ENCODE data around the gene DYNC1I1. TPM values are rescaled to one million over a fixed set of nuclear protein-coding genes. Genes with fewer than 3 reads are reported as not detected.

Gene DYNC1I1
- total RNA-seq, 3 donors from 2014 or later (not counting 1 experiment from before 2014, with no cell fraction given) = not detected

DNA sequence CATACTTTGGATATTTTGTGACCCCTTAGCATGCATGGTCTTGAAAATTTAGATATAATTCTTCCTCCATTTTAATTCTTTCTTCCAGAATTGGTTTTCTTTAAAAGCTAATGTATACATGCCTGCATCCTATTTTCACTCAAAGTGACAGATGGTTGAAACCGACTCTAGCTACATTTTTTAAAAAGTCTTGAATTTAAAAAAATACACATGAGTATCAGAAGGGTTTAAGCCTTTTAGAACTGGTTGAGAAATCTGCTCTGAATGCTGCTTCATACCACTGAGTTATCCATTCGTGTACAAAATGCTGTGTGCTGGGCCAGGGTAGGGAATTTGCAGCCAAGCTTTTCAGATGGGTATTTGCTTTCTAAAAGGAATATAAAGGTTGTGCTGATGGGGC is 16.5 kb downstream of the DYNC1I1 start:
- DNase-seq = no peak
- Histone ChIP-seq H3K27me3 (ENCODE audit: control insufficient read depth, insufficient read depth, low read length) (no peaks in the 10 kb centered on the region), H3K9me3 (ENCODE audit: control insufficient read depth, insufficient read depth, low read length) (no peaks in the 10 kb centered on the region), H3K4me3 (ENCODE audit: low read length) (no peak overlapping the region), H3K36me3 (ENCODE audit: control insufficient read depth, insufficient read depth, low read length) (no peaks in the 10 kb centered on the region), H3K4me1 (ENCODE audit: control insufficient read depth, insufficient read depth, low read length) (no peaks in the 10 kb centered on the region), H3K27ac (ENCODE audit: low read length) (no peak overlapping the region)
- intact Hi-C loops (cut with micrococcal nuclease) = no loop called here
- 71% methylated on average over 2 of the region's 2 CpGs for WGBS (ENCODE audit: insufficient coverage)
- Mint-ChIP-seq H3K36me3 (no peaks in the 10 kb centered on the region), H3K27me3 (ENCODE audit: low read depth in 2 of 2) (peaks cover 18 to 19% of the 10 kb centered on the region in 2 donors), H3K9me3 (peaks cover 0 to 4% of the 10 kb centered on the region in 2 donors), H3K4me1 (no peaks in the 10 kb centered on the region), H3K4me3 (no peak overlapping the region), H3K27ac (no peak overlapping the region)
- ATAC-seq = no peak
- TF ChIP-seq, protein P1, sequence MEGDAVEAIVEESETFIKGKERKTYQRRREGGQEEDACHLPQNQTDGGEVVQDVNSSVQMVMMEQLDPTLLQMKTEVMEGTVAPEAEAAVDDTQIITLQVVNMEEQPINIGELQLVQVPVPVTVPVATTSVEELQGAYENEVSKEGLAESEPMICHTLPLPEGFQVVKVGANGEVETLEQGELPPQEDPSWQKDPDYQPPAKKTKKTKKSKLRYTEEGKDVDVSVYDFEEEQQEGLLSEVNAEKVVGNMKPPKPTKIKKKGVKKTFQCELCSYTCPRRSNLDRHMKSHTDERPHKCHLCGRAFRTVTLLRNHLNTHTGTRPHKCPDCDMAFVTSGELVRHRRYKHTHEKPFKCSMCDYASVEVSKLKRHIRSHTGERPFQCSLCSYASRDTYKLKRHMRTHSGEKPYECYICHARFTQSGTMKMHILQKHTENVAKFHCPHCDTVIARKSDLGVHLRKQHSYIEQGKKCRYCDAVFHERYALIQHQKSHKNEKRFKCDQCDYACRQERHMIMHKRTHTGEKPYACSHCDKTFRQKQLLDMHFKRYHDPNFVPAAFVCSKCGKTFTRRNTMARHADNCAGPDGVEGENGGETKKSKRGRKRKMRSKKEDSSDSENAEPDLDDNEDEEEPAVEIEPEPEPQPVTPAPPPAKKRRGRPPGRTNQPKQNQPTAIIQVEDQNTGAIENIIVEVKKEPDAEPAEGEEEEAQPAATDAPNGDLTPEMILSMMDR (IDR thresholded peaks at IDR 0.05) = no peak

DNA sequence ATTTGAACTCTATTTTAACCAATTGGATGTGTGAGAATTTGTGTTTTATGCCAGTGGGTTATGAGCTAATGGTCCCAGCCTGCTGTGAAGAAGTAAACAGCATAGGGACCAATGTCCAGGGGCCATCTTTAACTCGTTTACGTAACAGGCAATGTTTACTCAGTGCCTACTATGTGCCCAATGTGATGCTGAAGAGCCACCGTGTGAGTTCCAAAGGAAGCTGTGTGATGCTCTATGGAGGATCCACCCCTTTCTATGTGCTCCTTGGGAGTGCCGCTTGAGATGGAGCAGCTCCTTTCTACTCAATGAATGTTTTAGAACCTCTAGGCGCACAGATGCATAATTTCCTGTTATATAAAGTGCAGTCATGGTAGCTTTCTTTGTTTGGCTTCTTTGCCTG is 21.3 kb downstream of the DYNC1I1 start:
- ATAC-seq = no peak
- Histone ChIP-seq H3K4me3 (ENCODE audit: low read length) (no peak overlapping the region), H3K4me1 (ENCODE audit: control insufficient read depth, insufficient read depth, low read length) (no peaks in the 10 kb centered on the region), H3K27ac (ENCODE audit: low read length) (no peak overlapping the region), H3K9me3 (ENCODE audit: control insufficient read depth, insufficient read depth, low read length) (no peaks in the 10 kb centered on the region), H3K36me3 (ENCODE audit: control insufficient read depth, insufficient read depth, low read length) (no peaks in the 10 kb centered on the region), H3K27me3 (ENCODE audit: control insufficient read depth, insufficient read depth, low read length) (no peaks in the 10 kb centered on the region)
- peaks cover 0 to 8% of the 10 kb centered on the region in 2 donors for H3K27me3 Mint-ChIP-seq (ENCODE audit: low read depth in 2 of 2)
- H3K27ac Mint-ChIP-seq = no peak overlapping the region
- H3K4me3 Mint-ChIP-seq = no peak overlapping the region
- H3K9me3 Mint-ChIP-seq = peaks cover 0 to 2% of the 10 kb centered on the region in 2 donors
- no peak for DNase-seq
- WGBS (ENCODE audit: insufficient coverage) = 89% methylated on average over 5 of the region's 5 CpGs
- TF ChIP-seq, protein P1 (IDR thresholded peaks at IDR 0.05) = no peak
- intact Hi-C loops (cut with micrococcal nuclease) = no loop called here
- no peaks in the 10 kb centered on the region for H3K4me1 Mint-ChIP-seq
- no peaks in the 10 kb centered on the region for H3K36me3 Mint-ChIP-seq

DNA sequence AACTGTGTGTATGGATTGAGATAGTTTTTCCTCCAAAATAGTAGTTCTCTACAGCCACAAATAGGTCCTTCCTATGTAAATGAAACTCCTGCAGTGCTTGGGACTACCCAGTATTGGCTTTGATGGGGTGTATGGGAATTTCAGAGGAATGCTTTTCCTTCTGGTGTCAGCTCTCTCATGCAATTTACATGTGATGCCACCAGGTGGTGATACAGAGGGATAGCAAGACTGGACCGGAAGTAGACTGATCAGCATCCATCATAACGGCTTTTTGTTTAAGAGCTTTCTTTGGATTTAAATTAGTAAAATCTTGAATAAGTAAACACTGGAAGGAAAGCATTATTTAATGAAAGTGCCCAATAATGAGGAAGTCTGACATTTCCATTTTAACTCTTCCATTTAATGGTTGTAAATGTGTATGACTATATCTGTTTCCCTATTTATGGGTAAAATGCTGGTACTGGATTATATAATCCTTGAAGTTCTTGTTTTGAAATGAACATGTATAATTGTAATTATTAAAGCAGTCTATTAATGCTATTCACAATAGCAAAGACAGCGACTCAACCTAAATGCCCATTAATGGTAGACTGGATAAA is 22.7 kb downstream of the DYNC1I1 start:
- H3K27ac Mint-ChIP-seq = no peak overlapping the region
- H3K4me1 Mint-ChIP-seq = no peaks in the 10 kb centered on the region
- H3K4me3 Mint-ChIP-seq = no peak overlapping the region
- intact Hi-C loops (cut with micrococcal nuclease) = no loop called here
- Histone ChIP-seq H3K36me3 (ENCODE audit: control insufficient read depth, insufficient read depth, low read length) (no peaks in the 10 kb centered on the region), H3K27ac (ENCODE audit: low read length) (no peak overlapping the region), H3K4me3 (ENCODE audit: low read length) (no peak overlapping the region), H3K4me1 (ENCODE audit: control insufficient read depth, insufficient read depth, low read length) (no peaks in the 10 kb centered on the region), H3K27me3 (ENCODE audit: control insufficient read depth, insufficient read depth, low read length) (no peaks in the 10 kb centered on the region), H3K9me3 (ENCODE audit: control insufficient read depth, insufficient read depth, low read length) (no peaks in the 10 kb centered on the region)
- WGBS (ENCODE audit: insufficient coverage) = 84% methylated on average over 3 of the region's 3 CpGs
- DNase-seq (no peak), ATAC-seq (no peak)
- H3K27me3 Mint-ChIP-seq (ENCODE audit: low read depth in 2 of 2) = peaks cover 0 to 10% of the 10 kb centered on the region in 2 donors
- H3K36me3 Mint-ChIP-seq = no peaks in the 10 kb centered on the region
- H3K9me3 Mint-ChIP-seq = peaks cover 0 to 2% of the 10 kb centered on the region in 2 donors
- TF ChIP-seq, protein P1 (IDR thresholded peaks at IDR 0.05) = no peak

DNA sequence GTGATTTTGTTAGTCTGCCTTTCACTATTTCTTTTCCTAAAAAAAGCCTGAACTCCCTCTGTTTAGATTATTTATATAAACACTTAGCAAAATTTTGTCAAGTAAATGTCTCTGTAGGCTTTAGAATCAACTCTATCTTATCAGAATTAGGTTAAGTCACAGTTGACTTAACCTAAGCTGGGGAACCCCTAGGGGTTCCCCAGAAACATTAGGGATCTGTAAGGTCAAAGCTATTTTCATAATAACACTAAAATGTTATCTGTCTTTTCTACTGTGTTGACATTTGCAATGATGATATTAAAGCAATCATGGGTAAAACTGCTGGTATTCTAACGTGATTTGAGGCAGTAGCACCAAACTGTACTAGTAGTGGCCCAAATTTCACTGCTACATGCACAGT is 24.3 kb downstream of the DYNC1I1 start:
- no peak overlapping the region for H3K27ac Mint-ChIP-seq
- H3K4me3 ChIP-seq (ENCODE audit: low read length) = no peak overlapping the region
- no peaks in the 10 kb centered on the region for H3K4me1 ChIP-seq (ENCODE audit: control insufficient read depth, insufficient read depth, low read length)
- H3K36me3 Mint-ChIP-seq = no peaks in the 10 kb centered on the region
- 70% methylated on average over 1 of the region's 1 CpG for WGBS (ENCODE audit: insufficient coverage)
- TF ChIP-seq, protein P1 (IDR thresholded peaks at IDR 0.05) = no peak
- H3K27me3 ChIP-seq (ENCODE audit: control insufficient read depth, insufficient read depth, low read length) = no peaks in the 10 kb centered on the region
- H3K9me3 Mint-ChIP-seq = peaks cover 0 to 2% of the 10 kb centered on the region in 2 donors
- H3K27me3 Mint-ChIP-seq (ENCODE audit: low read depth in 2 of 2) = peaks cover 0 to 14% of the 10 kb centered on the region in 2 donors
- no peak overlapping the region for H3K4me3 Mint-ChIP-seq
- no peak overlapping the region for H3K27ac ChIP-seq (ENCODE audit: low read length)
- DNase-seq = no peak
- no peaks in the 10 kb centered on the region for H3K36me3 ChIP-seq (ENCODE audit: control insufficient read depth, insufficient read depth, low read length)
- no peaks in the 10 kb centered on the region for H3K9me3 ChIP-seq (ENCODE audit: control insufficient read depth, insufficient read depth, low read length)
- no peak for ATAC-seq
- intact Hi-C loops (cut with micrococcal nuclease) = no loop called here
- no peaks in the 10 kb centered on the region for H3K4me1 Mint-ChIP-seq

All from natural killer cell (primary cell).